Measurements from ENCODE around the gene CDK10.
"Not testable (repeated sequence)": the region's sequence is repeated elsewhere in the genome, so short reads cannot be mapped to it uniquely, and the experiment has no call there.

CDK10 gene

GRCh38 chr16:89696670-89697128 is 10.2 kb downstream of the CDK10 start:
- peak; percentile 53 for DNase-seq

- DNase-seq: no peak
These were observed 10.7 kb downstream of the CDK10 start for GRCh38 chr16:89697161-89697615.

- DNase-seq: no peak
These were observed 11.3 kb downstream of the CDK10 start for GRCh38 chr16:89697616-89698331.

- not testable (repeated sequence) for DNase-seq
These were observed 12.2 kb downstream of the CDK10 start for GRCh38 chr16:89698717-89699116.

GRCh38 chr16:89699629-89700099 is 13.2 kb downstream of the CDK10 start:
- not testable (repeated sequence) for DNase-seq

GRCh38 chr16:89700100-89700648 is 13.7 kb downstream of the CDK10 start:
- peak; percentile 99 for DNase-seq

- peak; percentile 67 for DNase-seq
These were observed 14.3 kb downstream of the CDK10 start for GRCh38 chr16:89700649-89701424.

GRCh38 chr16:89701425-89702406 is 15.2 kb downstream of the CDK10 start, which contains the start of gene SPATA2L:
SPATA2L (minus strand) TSS chr16:89701705; CDS start chr16:89701232, 473 bp downstream.
- peak; percentile 97 for DNase-seq

- no peak for DNase-seq
These were observed 17.8 kb downstream of the CDK10 start for GRCh38 chr16:89704281-89704680.

- no peak for DNase-seq
These were observed 18.5 kb downstream of the CDK10 start for GRCh38 chr16:89705006-89705405.

- no peak for DNase-seq
These were observed 20.2 kb downstream of the CDK10 start for GRCh38 chr16:89706518-89707260.

- DNase-seq: no peak
These were observed 21.2 kb downstream of the CDK10 start for GRCh38 chr16:89707695-89708094.

- DNase-seq: no peak
These were observed 22.0 kb downstream of the CDK10 start for GRCh38 chr16:89708481-89708931.

GRCh38 chr16:89709166-89709565 is 22.7 kb downstream of the CDK10 start:
- no peak for DNase-seq

GRCh38 chr16:89709716-89710432 is 23.4 kb downstream of the CDK10 start:
- no peak for DNase-seq

- no peak for DNase-seq
These were observed 24.4 kb downstream of the CDK10 start for GRCh38 chr16:89710709-89711564.

GRCh38 chr16:89711601-89712273 is 25.2 kb downstream of the CDK10 start:
- DNase-seq: peak; percentile 86

- no peak for DNase-seq
These were observed 25.8 kb downstream of the CDK10 start for GRCh38 chr16:89712274-89712781.

- no peak for DNase-seq
These were observed 30.0 kb downstream of the CDK10 start for GRCh38 chr16:89716493-89716892.

Measured in stimulated activated CD8-positive, alpha-beta memory T cell treated with anti-CD3 and anti-CD28 coated beads, Interleukin-4, amount 100 ng/mL, for 48 hours (primary cell).